ENCODE results near the gene RSAD1.

Gene RSAD1

GRCh38 chr17:50517011-50517410 is 38.4 kb downstream of the RSAD1 start:
- no peak for DNase-seq (ENCODE audit: low read depth in 3 of 3, low spot score in 1 of 3)

DNA sequence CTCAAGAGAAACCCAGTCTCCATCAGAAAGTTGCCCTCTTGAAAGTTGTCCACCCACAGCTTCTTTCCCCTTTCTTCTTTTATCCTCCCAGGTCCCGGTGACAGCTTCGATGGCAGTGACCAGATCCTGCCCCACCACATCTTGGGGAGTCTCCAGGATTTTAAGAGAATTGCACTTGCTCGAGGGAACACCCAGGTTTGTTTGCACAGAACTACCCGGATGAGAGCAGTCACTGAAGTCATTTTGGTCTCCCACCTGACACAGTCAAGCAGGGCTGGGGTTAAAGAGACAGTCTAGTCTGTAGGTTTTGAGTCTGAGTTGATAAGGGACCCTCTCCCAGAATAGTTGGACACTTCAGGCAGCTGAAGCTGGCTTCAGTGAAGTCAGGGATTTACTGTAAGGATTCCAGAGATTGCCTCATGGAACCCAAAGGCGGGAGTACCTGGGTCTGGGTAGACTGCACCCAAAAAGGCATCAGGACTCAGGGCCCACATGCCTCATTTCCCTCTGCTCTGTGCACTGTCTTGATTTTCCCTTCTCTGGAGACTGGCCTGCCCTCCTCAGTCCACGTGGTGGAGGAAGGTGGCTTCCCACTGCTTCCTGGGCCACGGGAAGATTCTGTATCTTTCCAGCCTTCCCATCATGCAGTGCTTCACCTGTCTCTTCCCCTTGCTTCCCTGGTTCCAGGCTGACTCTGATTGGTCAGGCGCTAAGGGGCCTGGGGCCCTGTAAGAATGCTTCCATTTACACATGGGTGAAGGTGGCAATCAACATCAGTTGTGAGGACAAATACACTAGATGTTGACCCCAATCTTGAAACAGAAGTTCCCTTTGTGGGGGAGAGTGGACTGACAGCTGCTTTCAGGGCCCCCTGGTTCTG is 39.1 kb downstream of the RSAD1 start:
- DNase-seq (ENCODE audit: low read depth in 3 of 3, low spot score in 1 of 3), result no peak

GRCh38 chr17:50518384-50519023 is 39.8 kb downstream of the RSAD1 start:
- DNase-seq (ENCODE audit: low read depth in 3 of 3, low spot score in 1 of 3), result no peak

- no peak for DNase-seq (ENCODE audit: low read depth in 3 of 3, low spot score in 1 of 3)
Observed at GRCh38 chr17:50519141-50519834, 40.6 kb downstream of the RSAD1 start.

GRCh38 chr17:50520483-50520882 is 41.8 kb downstream of the RSAD1 start:
- no peak for DNase-seq (ENCODE audit: low read depth in 3 of 3, low spot score in 1 of 3)

DNA sequence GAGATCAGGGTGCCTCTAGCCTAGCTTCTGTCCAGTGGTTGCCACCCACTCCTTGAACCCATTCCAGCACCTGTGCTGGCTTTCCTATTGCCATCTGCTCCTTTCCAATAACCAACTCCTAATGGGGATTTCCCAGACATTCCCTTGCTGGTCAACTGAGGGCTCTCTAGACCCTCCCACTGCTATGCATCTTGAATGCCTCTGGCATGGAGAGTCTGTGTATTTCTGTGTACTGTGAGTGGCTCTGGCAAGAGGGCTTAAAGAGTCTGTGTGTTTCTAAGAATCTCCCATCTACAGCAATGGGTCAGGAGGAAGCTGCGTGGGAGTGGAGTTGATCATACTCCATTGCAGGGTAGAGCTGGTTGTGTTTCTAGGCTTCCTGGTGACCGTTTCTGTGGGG is 42.9 kb downstream of the RSAD1 start:
- no peak for DNase-seq (ENCODE audit: low read depth in 3 of 3, low spot score in 1 of 3)

DNA sequence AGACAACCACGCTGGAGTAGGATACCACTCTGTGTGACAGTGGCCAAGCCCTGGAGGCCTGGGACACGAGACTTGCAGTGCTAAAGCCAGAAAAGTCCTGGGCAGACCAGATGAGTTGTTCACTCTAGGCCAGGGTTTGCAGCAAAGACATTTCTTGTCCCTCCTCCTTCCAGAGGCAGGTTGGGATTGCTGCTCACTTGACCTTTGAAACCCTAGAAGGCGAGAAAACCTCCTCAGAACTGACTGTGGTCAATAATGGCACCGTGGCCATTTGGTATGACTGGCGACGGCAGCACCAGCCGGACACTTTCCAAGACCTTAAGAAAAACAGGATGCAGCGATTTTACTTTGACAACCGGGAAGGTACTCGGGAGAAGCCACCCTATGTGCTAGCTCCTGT is 44.1 kb downstream of the RSAD1 start:
- DNase-seq (ENCODE audit: low read depth in 3 of 3, low spot score in 1 of 3), result no peak

- DNase-seq (ENCODE audit: low read depth in 3 of 3, low spot score in 1 of 3), result no peak
Observed at GRCh38 chr17:50523208-50523607, 44.5 kb downstream of the RSAD1 start.

GRCh38 chr17:50524838-50525237 is 46.2 kb downstream of the RSAD1 start:
- DNase-seq (ENCODE audit: low read depth in 3 of 3, low spot score in 1 of 3), result no peak

GRCh38 chr17:50527155-50527762 is 48.6 kb downstream of the RSAD1 start:
- no peak for DNase-seq (ENCODE audit: low read depth in 3 of 3, low spot score in 1 of 3)

DNA sequence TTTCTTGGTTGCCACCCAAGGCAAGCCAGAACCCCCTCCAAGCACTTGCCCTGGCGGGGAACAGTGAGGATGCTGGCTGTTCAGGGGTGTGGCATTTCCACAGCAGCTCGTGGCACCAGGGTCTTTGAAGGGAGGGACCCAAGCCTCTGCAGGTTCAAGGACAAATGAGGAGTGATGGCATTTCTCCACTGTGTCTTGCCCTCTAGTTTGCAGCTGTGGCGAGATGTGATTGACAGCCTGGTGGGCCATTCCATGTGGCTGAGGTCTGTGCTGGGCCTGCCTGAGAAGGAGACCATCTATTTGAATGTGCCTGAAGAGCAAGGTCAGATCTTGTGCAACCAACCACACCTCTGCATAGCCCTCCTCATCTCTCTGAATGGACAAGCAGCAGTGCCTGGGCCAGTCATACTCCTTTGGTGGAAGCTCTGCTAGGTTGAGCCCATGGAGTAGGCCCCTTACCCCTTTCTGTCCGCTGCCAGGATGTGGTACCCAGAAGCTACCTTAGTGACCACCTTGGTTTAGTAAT is 49.4 kb downstream of the RSAD1 start:
- DNase-seq (ENCODE audit: low read depth in 3 of 3, low spot score in 1 of 3), result no peak

DNA sequence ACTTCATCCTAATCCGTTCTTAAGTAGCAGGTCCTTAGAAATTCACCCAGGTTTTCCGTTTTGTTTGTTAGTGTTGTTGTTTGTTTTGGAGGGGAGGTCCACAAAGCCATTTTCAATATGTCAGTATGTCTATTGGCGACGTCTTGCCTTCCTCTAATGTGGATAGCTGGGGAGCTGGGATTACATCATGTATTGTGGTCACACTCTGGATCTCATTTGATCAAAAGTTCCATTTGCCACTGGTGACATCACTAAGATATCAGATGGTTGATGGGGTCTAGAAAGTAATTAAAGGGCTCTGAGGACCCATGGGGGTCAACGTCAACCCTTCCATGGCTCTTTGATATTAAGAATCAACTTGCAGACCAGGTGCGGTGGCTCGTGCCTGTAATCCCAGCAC is 51.2 kb downstream of the RSAD1 start:
- no peak for DNase-seq (ENCODE audit: low read depth in 3 of 3, low spot score in 1 of 3)

GRCh38 chr17:50531428-50532025 is 52.9 kb downstream of the RSAD1 start:
- no peak for DNase-seq (ENCODE audit: low read depth in 3 of 3, low spot score in 1 of 3)

DNA sequence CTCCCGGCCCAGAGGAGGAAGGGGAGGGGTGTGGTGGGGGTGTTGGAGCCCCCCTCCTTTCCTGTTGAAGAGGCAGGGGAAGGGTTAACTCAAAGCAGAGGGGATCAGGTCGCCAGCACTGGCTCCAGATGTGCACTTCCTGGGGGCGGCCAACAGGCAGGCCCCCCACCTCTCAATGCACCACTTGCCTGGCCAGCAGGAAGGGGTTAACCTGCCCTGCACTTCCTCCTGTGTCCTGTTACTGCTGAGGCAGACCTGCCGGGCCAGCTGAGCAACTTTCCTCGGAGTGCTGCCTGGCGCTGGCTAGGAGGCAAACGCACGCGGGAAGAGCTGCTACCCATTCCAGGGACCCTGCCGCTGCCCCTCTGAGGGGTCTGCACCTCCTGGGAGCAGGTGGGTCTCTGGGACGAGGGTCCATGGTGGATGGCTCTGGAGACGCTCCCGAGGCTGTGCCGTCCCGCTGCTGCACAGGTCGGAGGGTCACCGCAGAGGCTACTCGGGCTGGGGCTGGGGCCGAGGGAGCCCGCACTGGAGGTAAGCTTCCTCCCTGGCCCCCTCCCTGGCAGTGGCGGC is 53.9 kb downstream of the RSAD1 start, which contains the start of gene EPN3:
TSS of gene EPN3 (plus strand) at position 284 of the 573 bp plus-strand sequence. CDS start 3,822 bp downstream, outside the sequence.
- DNase-seq (ENCODE audit: low read depth in 3 of 3, low spot score in 1 of 3), result no peak

- DNase-seq (ENCODE audit: low read depth in 3 of 3, low spot score in 1 of 3), result no peak
Observed at GRCh38 chr17:50533185-50533584, 54.5 kb downstream of the RSAD1 start.

DNA sequence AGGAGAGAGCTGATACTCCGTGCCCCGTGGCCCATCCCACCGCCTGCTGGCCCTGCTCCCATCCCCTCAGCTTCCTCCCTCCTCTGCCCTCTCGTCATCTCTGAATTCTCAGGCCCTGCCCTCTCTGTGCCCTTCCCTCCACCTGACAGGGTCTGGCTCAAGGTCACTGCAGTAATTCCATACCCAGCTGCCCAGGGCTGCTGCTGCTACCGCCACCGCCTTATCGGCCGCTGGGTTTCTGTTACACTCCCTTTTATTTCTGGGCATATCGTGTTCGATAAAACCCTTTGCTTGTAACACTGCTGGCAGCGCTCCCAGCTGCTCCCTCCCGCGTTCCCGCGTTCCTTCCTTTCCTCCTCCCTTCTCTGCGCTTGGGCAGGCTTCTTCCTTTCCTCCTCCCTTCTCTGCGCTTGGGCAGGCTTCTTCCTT is 55.1 kb downstream of the RSAD1 start:
- no peak for DNase-seq (ENCODE audit: low read depth in 3 of 3, low spot score in 1 of 3)

DNA sequence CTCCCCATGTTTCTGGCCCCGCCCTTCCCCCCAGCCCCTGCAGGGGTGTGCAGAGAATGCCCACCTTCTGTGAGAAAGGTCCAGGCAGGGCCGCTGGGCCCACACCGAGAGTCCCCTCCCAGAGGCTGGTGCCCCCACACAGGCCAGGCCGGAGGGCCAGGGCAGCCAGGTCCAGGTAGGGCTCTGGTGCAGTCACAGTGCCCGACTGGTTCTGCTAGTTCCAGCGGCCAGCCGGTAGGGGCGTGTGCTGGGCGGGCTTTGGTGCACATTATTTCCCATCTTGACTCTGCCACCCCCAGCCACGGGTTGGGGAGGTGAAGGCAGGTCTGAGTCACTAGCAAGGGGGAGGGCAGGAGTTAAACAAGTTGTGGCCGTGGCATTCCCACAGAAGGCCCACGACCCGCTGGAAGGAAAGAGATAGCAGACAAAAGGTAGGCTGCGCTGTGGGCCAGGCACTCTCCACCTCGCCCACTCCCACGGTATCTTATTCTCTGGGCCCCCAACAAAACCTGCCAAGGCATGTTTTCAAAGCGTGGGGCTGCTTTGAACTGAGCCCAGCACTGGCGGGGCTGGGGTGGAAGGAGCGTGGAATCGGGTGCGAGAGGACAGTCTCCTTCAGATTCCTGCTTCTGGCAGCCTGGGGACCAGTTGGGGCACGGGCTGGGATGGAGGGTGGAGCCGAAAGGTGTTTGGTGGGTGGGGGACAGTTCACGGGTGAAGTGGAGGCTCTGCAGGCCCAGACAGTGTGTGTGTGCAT is 55.7 kb downstream of the RSAD1 start:
- no peak for DNase-seq (ENCODE audit: low read depth in 3 of 3, low spot score in 1 of 3)

DNA sequence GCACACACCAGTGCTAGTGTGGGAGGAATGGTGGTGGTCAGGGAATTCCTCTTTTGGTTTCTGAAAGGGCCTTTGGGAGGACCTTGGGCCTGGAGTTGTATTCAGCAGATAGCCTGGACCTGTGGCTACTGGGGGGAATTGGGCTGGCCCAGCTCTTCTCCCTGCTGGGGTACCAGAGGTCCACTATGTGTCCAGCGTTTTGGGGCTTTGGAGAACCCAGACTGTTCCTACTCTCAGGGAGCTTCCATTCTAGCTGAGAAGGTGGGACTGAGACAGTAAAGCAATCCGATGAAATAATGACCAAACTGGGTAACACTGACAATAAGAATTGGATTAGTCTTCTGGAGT is 56.3 kb downstream of the RSAD1 start:
- no peak for DNase-seq (ENCODE audit: low read depth in 3 of 3, low spot score in 1 of 3)

DNA sequence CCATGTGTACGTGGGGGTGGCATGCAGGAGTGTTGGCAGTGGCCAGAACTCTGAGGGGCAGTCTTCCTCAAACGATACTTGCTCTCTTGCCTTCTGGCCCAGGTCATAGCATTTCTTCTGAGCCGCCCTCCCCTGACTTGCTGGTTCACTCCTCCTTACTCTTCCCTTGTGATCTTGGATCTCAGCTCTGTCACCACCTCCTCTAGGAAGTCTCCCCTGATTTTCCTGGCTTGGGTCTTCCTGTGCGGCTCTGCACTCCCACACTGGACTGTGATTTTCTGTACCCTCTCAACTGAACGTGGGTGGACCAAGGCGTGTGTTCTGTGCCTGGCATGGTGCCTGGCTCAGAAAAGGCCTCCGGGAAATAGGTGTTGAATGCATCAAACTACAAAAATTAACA is 56.7 kb downstream of the RSAD1 start:
- no peak for DNase-seq (ENCODE audit: low read depth in 3 of 3, low spot score in 1 of 3)
